NB4 (cell line): Measurements from ENCODE around the gene MED14.

Experiments
- MYC ChIP-seq: IDR thresholded peaks from 2 replicates; pipeline ENCODE4 v1.6.1; 2011; ENCODE audit warnings: low read depth, low read length
- POLR2A ChIP-seq: IDR thresholded peaks from 2 replicates; pipeline ENCODE4 v1.6.1; 2011; ENCODE audit warnings: mild to moderate bottlenecking; ENCODE audit not compliant: insufficient read length; ENCODE audit errors: extremely low read depth
- TF ChIP-seq, protein P1 (sequence below): IDR thresholded peaks from one replicate; pipeline ENCODE4 v1.5.1; 2012; ENCODE audit warnings: low read depth, low read length
- TF ChIP-seq, protein P2 (sequence below): IDR thresholded peaks from 2 replicates; pipeline ENCODE4 v1.6.1; 2011; ENCODE audit warnings: low read depth, low read length

DNA sequence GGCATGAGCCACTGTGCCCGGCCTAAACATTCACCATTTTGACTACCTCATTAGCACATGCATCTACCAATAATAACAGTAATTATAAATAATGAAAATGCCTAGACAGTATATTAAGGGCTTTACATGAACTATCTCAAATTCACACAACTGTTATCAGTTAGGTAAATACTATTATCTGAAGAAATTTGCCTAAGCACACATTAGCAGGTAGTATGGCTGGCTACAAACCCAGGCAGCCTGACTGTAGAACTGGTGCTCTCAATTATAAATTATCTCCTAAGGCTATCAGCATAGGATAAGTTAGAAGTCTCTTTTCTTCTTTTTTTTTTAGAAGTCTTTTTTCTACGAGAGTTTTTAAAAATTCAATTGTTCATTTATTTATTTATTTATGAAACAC lies 73.9 kb downstream of the MED14 start:
- TF ChIP-seq POLR2A, result no peak
- TF ChIP-seq, protein P1, sequence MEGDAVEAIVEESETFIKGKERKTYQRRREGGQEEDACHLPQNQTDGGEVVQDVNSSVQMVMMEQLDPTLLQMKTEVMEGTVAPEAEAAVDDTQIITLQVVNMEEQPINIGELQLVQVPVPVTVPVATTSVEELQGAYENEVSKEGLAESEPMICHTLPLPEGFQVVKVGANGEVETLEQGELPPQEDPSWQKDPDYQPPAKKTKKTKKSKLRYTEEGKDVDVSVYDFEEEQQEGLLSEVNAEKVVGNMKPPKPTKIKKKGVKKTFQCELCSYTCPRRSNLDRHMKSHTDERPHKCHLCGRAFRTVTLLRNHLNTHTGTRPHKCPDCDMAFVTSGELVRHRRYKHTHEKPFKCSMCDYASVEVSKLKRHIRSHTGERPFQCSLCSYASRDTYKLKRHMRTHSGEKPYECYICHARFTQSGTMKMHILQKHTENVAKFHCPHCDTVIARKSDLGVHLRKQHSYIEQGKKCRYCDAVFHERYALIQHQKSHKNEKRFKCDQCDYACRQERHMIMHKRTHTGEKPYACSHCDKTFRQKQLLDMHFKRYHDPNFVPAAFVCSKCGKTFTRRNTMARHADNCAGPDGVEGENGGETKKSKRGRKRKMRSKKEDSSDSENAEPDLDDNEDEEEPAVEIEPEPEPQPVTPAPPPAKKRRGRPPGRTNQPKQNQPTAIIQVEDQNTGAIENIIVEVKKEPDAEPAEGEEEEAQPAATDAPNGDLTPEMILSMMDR, result no peak
- TF ChIP-seq, protein P2, sequence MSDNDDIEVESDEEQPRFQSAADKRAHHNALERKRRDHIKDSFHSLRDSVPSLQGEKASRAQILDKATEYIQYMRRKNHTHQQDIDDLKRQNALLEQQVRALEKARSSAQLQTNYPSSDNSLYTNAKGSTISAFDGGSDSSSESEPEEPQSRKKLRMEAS, result no peak
- no peak for TF ChIP-seq MYC
